PFSK-1 (cell line): Measurements from ENCODE around the gene TMEM80.

ENCODE experiments used
- FOXP2 ChIP-seq: optimal IDR thresholded peaks from 2 replicates; pipeline ENCODE3; 2011; ENCODE audit warnings: borderline replicate concordance, control low read depth, inconsistent platforms; ENCODE audit not compliant: insufficient read depth; ENCODE audit errors: extremely low read length, extremely low read depth
- POLR2AphosphoS5 ChIP-seq: IDR thresholded peaks from 2 replicates; pipeline ENCODE4 v1.6.1; 2012; ENCODE audit warnings: low read depth, mild to moderate bottlenecking, control low read depth, low read length, moderate library complexity
- TF ChIP-seq, protein P1 (sequence below), 2 experiments: IDR thresholded peaks; 2 replicates each; pipeline versions ENCODE4 v1.6.1 to v1.8.0; 2011 to 2012; ENCODE audit warnings: low read depth in 2 of 2, low read length in 2 of 2, control low read depth in 1 of 2, inconsistent platforms in 1 of 2, mild to moderate bottlenecking in 1 of 2, moderate library complexity in 1 of 2; ENCODE audit not compliant: insufficient read depth in 1 of 2

DNA sequence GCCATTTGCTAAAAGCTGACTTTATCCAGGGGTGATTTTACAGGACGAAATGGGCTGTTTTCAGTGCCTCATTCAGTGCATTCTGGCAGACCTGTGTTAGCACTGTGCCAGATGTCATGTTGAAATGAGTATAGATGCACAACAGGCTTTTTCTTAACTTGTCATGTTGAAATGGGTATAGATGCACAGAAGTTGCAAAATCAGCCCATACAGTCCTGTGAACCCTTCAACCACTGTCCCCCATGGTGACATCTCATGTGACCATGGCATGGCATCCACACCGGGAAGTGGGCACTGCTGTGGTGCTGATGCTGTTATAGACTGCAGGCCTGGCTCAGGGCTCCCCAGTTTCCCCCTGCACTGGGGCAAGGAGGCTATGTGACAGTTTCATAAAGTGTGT, 54.1 kb downstream of the TMEM80 start:
- TF ChIP-seq, protein P1, sequence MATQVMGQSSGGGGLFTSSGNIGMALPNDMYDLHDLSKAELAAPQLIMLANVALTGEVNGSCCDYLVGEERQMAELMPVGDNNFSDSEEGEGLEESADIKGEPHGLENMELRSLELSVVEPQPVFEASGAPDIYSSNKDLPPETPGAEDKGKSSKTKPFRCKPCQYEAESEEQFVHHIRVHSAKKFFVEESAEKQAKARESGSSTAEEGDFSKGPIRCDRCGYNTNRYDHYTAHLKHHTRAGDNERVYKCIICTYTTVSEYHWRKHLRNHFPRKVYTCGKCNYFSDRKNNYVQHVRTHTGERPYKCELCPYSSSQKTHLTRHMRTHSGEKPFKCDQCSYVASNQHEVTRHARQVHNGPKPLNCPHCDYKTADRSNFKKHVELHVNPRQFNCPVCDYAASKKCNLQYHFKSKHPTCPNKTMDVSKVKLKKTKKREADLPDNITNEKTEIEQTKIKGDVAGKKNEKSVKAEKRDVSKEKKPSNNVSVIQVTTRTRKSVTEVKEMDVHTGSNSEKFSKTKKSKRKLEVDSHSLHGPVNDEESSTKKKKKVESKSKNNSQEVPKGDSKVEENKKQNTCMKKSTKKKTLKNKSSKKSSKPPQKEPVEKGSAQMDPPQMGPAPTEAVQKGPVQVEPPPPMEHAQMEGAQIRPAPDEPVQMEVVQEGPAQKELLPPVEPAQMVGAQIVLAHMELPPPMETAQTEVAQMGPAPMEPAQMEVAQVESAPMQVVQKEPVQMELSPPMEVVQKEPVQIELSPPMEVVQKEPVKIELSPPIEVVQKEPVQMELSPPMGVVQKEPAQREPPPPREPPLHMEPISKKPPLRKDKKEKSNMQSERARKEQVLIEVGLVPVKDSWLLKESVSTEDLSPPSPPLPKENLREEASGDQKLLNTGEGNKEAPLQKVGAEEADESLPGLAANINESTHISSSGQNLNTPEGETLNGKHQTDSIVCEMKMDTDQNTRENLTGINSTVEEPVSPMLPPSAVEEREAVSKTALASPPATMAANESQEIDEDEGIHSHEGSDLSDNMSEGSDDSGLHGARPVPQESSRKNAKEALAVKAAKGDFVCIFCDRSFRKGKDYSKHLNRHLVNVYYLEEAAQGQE (IDR thresholded peaks at IDR 0.05; ENCODE audit: insufficient read depth in 1 of 2, low read depth in 2 of 2, low read length in 2 of 2), result no peak
- TF ChIP-seq POLR2AphosphoS5 (no peak), FOXP2 (no peak)
